CD4-positive, alpha-beta T cell treated with Interferon alpha-2 for 1 hour (primary cell): ENCODE data around the gene KCNK10.

ENCODE experiments used
- DNase-seq, 2 donors: peaks; one replicate each; pipeline ENCODE4 v3.0.0-alpha.2; 2020 to 2022

KCNK10 gene

GRCh38 chr14:88318406-88318805 is 4.7 kb downstream of the KCNK10 start:
- no peak for DNase-seq

GRCh38 chr14:88316521-88316920 is 6.5 kb downstream of the KCNK10 start:
- DNase-seq, result no peak

GRCh38 chr14:88312257-88312656 is 10.8 kb downstream of the KCNK10 start:
- no peak for DNase-seq

GRCh38 chr14:88311780-88312179 is 11.3 kb downstream of the KCNK10 start:
- no peak for DNase-seq

GRCh38 chr14:88310449-88310848 is 12.6 kb downstream of the KCNK10 start:
- DNase-seq, result no peak

GRCh38 chr14:88310021-88310420 is 13.0 kb downstream of the KCNK10 start:
- no peak for DNase-seq

- DNase-seq, result no peak
Observed at GRCh38 chr14:88305528-88306322, 17.3 kb downstream of the KCNK10 start.

GRCh38 chr14:88303041-88303440 is 20.0 kb downstream of the KCNK10 start:
- DNase-seq, result no peak

GRCh38 chr14:88301381-88301780 is 21.7 kb downstream of the KCNK10 start:
- no peak for DNase-seq

GRCh38 chr14:88300817-88301216 is 22.3 kb downstream of the KCNK10 start:
- no peak for DNase-seq

GRCh38 chr14:88299865-88300530 is 23.1 kb downstream of the KCNK10 start:
- peak in 1 of 2 donors; percentile 11 for DNase-seq

- DNase-seq, result peak in 1 of 2 donors; percentile 3
Observed at GRCh38 chr14:88297306-88297705, 25.8 kb downstream of the KCNK10 start.

GRCh38 chr14:88296351-88296750 is 26.7 kb downstream of the KCNK10 start:
- no peak for DNase-seq

- DNase-seq, result no peak
Observed at GRCh38 chr14:88289996-88290395, 33.1 kb downstream of the KCNK10 start.

- no peak for DNase-seq
Observed at GRCh38 chr14:88289234-88289633, 33.8 kb downstream of the KCNK10 start.

GRCh38 chr14:88286309-88286708 is 36.8 kb downstream of the KCNK10 start:
- no peak for DNase-seq

- DNase-seq, result no peak
Observed at GRCh38 chr14:88281447-88281846, 41.6 kb downstream of the KCNK10 start.

GRCh38 chr14:88276923-88277596 is 46.0 kb downstream of the KCNK10 start:
- DNase-seq, result no peak

- DNase-seq, result no peak
Observed at GRCh38 chr14:88272390-88273269, 50.4 kb downstream of the KCNK10 start.

GRCh38 chr14:88271205-88271604 is 51.9 kb downstream of the KCNK10 start:
- no peak for DNase-seq

GRCh38 chr14:88270776-88271175 is 52.3 kb downstream of the KCNK10 start:
- no peak for DNase-seq

- DNase-seq, result no peak
Observed at GRCh38 chr14:88269806-88270420, 53.2 kb downstream of the KCNK10 start.
